ENCODE measurements around the gene LCE2B.

- TF ChIP-seq, protein P1, sequence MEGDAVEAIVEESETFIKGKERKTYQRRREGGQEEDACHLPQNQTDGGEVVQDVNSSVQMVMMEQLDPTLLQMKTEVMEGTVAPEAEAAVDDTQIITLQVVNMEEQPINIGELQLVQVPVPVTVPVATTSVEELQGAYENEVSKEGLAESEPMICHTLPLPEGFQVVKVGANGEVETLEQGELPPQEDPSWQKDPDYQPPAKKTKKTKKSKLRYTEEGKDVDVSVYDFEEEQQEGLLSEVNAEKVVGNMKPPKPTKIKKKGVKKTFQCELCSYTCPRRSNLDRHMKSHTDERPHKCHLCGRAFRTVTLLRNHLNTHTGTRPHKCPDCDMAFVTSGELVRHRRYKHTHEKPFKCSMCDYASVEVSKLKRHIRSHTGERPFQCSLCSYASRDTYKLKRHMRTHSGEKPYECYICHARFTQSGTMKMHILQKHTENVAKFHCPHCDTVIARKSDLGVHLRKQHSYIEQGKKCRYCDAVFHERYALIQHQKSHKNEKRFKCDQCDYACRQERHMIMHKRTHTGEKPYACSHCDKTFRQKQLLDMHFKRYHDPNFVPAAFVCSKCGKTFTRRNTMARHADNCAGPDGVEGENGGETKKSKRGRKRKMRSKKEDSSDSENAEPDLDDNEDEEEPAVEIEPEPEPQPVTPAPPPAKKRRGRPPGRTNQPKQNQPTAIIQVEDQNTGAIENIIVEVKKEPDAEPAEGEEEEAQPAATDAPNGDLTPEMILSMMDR (conservative IDR thresholded peaks at IDR 0.05), result no peak
- TF ChIP-seq ZFX (IDR thresholded peaks at IDR 0.05), result no peak
Observed at GRCh38 chr1:152728986-152729385, 43.1 kb downstream of the LCE2B start.
